GM18858 (cell line): ENCODE data around the gene HTR5A.

Source experiments
- ATAC-seq: cut with Tn5 transposase; IDR thresholded peaks from one replicate; pipeline ENCODE4 v1.9.1; 2021; ENCODE audit not compliant: unreplicated experiment

The HTR5A gene

GRCh38 chr7:155136619-155137243 is 66.6 kb downstream of the HTR5A start:
- ATAC-seq: no peak
